HepG2 (cell line): ENCODE results near the gene DLG5.

Source experiments
- ATF2 ChIP-seq: sonication (generic); formaldehyde crosslinking; IDR thresholded peaks from 2 replicates; pipeline ENCODE4 v1.4.0; 2020; ENCODE audit warnings: missing genetic modification reagents
- ATF7 ChIP-seq, 2 experiments: fragments of 450-650 bp in 1 of 2; sonication (generic) in 1 of 2; formaldehyde crosslinking in 1 of 2; IDR thresholded peaks; 2 replicates each; pipeline versions ENCODE4 v1.4.0 to v1.6.1; 2016 to 2020; ENCODE audit warnings: antibody characterized with exemption in 1 of 2, mild to moderate bottlenecking in 1 of 2, missing genetic modification reagents in 1 of 2
- EZH2 ChIP-seq: conservative IDR thresholded peaks from 2 replicates; pipeline ENCODE4 v1.6.1; 2012; ENCODE audit warnings: mild to moderate bottlenecking, low read depth, low read length, moderate library complexity
- HMGXB4 ChIP-seq, 2 experiments: sonication (generic) in 1 of 2; formaldehyde crosslinking in 1 of 2; IDR thresholded peaks; 2 replicates each; pipeline versions ENCODE4 v1.4.0 to v1.6.1; 2018 to 2020; ENCODE audit warnings: missing genetic modification reagents in 2 of 2, borderline replicate concordance in 1 of 2, low read depth in 1 of 2, mild to moderate bottlenecking in 1 of 2, missing biosample characterization in 1 of 2
- NCOA1 ChIP-seq: sonication (generic); formaldehyde crosslinking; IDR thresholded peaks from 2 replicates; pipeline ENCODE4 v1.9.0; 2021; ENCODE audit warnings: missing genetic modification reagents
- NFIB ChIP-seq: sonication (generic); formaldehyde crosslinking; IDR thresholded peaks from 2 replicates; pipeline ENCODE4 v1.9.0; 2021; ENCODE audit warnings: missing genetic modification reagents, mild to moderate bottlenecking, borderline replicate concordance
- SIN3A ChIP-seq: IDR thresholded peaks from 2 replicates; pipeline ENCODE4 v1.6.1; 2011; ENCODE audit warnings: low read depth, mild to moderate bottlenecking, control low read depth, low read length, borderline replicate concordance
- SMAD1 ChIP-seq: sonication (generic); formaldehyde crosslinking; IDR thresholded peaks from 2 replicates; pipeline ENCODE4 v1.4.0; 2020; ENCODE audit warnings: missing genetic modification reagents, low read depth, mild to moderate bottlenecking, borderline replicate concordance
- ZMAT5 ChIP-seq: sonication (generic); formaldehyde crosslinking; IDR thresholded peaks from 2 replicates; pipeline ENCODE4 v1.5.0; 2020; ENCODE audit warnings: mild to moderate bottlenecking, low read depth, missing genetic modification reagents, borderline replicate concordance
- ZNF292 ChIP-seq: sonication (generic); formaldehyde crosslinking; IDR thresholded peaks from 2 replicates; pipeline ENCODE4 v1.8.1; 2022; ENCODE audit warnings: mild to moderate bottlenecking, low read depth, missing genetic modification reagents, borderline replicate concordance
- TF ChIP-seq, protein P1 (sequence below): sonication (generic); formaldehyde crosslinking; IDR thresholded peaks from 2 replicates; pipeline ENCODE4 v1.5.0; 2020; ENCODE audit warnings: mild to moderate bottlenecking, missing genetic modification reagents, moderate library complexity

- TF ChIP-seq ZMAT5 (CRISPR knock-in tag): no peak
- no peak for TF ChIP-seq ZNF292 (CRISPR knock-in tag)
- TF ChIP-seq NCOA1 (CRISPR knock-in tag): no peak
- no peak for TF ChIP-seq EZH2
- TF ChIP-seq ATF2: no peak
- TF ChIP-seq, protein P1, sequence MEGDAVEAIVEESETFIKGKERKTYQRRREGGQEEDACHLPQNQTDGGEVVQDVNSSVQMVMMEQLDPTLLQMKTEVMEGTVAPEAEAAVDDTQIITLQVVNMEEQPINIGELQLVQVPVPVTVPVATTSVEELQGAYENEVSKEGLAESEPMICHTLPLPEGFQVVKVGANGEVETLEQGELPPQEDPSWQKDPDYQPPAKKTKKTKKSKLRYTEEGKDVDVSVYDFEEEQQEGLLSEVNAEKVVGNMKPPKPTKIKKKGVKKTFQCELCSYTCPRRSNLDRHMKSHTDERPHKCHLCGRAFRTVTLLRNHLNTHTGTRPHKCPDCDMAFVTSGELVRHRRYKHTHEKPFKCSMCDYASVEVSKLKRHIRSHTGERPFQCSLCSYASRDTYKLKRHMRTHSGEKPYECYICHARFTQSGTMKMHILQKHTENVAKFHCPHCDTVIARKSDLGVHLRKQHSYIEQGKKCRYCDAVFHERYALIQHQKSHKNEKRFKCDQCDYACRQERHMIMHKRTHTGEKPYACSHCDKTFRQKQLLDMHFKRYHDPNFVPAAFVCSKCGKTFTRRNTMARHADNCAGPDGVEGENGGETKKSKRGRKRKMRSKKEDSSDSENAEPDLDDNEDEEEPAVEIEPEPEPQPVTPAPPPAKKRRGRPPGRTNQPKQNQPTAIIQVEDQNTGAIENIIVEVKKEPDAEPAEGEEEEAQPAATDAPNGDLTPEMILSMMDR (CRISPR knock-in tag): no peak
- TF ChIP-seq SIN3A: no peak
- TF ChIP-seq ATF7 (IDR thresholded peaks at IDR 0.05): no peak
- no peak for TF ChIP-seq ATF7 (CRISPR knock-in tag; IDR thresholded peaks at IDR 0.05)
- no peak for TF ChIP-seq SMAD1 (CRISPR knock-in tag)
- no peak for TF ChIP-seq NFIB
- TF ChIP-seq HMGXB4 (CRISPR knock-in tag; IDR thresholded peaks at IDR 0.05; ENCODE audit: borderline replicate concordance in 1 of 2, low read depth in 1 of 2): no peak
Measured at GRCh38 chr10:77800320-77800719, 126.2 kb downstream of the DLG5 start.
